C4-2B (cell line): ENCODE results near the gene RPL27A.
A peak's percentile ranks its signal among the peaks of the same experiment; 100 is the strongest.

Experiments used
- H3K27ac ChIP-seq: fragments of 450-650 bp; 2 replicates; pipeline ENCODE4 v1.5.1; 2017
- ZFX ChIP-seq: fragments of 450-650 bp; IDR thresholded peaks from 2 replicates; pipeline ENCODE4 v1.6.1; 2017
- TF ChIP-seq, protein P1 (sequence below): fragments of 450-650 bp; conservative IDR thresholded peaks from 2 replicates; pipeline ENCODE4 v1.5.1; 2017; ENCODE audit warnings: mild to moderate bottlenecking

Gene RPL27A

GRCh38 chr11:8685820-8686219 lies 3.2 kb downstream of the RPL27A start:
- no peak for TF ChIP-seq ZFX
- TF ChIP-seq, protein P1, sequence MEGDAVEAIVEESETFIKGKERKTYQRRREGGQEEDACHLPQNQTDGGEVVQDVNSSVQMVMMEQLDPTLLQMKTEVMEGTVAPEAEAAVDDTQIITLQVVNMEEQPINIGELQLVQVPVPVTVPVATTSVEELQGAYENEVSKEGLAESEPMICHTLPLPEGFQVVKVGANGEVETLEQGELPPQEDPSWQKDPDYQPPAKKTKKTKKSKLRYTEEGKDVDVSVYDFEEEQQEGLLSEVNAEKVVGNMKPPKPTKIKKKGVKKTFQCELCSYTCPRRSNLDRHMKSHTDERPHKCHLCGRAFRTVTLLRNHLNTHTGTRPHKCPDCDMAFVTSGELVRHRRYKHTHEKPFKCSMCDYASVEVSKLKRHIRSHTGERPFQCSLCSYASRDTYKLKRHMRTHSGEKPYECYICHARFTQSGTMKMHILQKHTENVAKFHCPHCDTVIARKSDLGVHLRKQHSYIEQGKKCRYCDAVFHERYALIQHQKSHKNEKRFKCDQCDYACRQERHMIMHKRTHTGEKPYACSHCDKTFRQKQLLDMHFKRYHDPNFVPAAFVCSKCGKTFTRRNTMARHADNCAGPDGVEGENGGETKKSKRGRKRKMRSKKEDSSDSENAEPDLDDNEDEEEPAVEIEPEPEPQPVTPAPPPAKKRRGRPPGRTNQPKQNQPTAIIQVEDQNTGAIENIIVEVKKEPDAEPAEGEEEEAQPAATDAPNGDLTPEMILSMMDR = no peak
- peak overlapping the region; percentile 100 for H3K27ac ChIP-seq

DNA sequence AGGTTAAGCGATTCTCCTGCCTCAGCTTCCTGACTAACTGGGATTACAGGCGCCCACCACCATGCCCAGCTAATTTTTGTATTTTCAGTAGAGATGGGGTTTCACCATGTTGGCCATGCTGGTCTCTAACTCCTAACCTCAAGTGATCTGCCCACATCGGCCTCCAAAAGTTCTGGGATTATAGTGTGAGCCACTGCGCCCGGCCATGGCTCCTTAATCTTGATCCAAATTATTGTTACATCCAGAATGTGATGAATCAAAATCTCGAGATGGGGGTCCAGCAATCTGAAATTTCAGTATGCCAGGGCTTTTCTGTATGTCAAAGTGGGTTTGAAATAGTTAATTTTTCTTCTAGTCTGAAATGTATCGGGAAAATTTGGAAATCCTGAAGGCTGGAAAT lies 3.7 kb downstream of the RPL27A start:
- TF ChIP-seq ZFX = no peak
- TF ChIP-seq, protein P1 = no peak
- H3K27ac ChIP-seq = peak overlapping the region; percentile 34

- TF ChIP-seq, protein P1 = no peak; the same call in 1 of the 2 replicates
- TF ChIP-seq ZFX = 0 out of 2 replicates have a peak, but pooled peaks have one; percentile 4
- H3K27ac ChIP-seq = peak overlapping the region; percentile 83
Observed at GRCh38 chr11:8688414-8689362, 6.1 kb downstream of the RPL27A start.

DNA sequence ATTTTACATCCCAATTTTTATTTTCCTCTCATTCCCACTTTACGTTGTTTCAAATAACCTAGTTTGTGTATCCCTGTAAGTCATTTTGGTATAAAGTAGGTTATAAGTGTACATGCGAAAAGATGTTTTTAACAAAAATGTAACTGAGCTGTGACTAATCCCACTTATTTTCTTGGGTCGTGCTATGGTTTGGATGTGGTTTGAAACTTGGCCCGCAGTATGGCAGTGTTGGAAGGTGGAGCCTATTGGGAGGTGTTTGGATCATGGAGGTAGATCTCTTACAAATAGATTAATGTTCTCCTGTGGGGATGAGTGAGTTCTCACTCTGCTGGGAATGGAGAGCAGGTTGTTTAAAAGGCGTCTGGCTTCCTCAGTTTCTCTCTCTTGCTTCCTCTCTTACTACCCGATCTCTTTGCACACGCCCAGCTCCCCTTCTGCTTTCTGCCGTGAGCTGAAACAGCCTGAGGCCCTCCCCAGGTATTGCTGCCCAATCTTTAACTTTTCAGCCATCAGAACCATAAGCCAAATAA lies 7.2 kb downstream of the RPL27A start:
- H3K27ac ChIP-seq = no peak overlapping the region
- no peak for TF ChIP-seq ZFX
- TF ChIP-seq, protein P1 = no peak

DNA sequence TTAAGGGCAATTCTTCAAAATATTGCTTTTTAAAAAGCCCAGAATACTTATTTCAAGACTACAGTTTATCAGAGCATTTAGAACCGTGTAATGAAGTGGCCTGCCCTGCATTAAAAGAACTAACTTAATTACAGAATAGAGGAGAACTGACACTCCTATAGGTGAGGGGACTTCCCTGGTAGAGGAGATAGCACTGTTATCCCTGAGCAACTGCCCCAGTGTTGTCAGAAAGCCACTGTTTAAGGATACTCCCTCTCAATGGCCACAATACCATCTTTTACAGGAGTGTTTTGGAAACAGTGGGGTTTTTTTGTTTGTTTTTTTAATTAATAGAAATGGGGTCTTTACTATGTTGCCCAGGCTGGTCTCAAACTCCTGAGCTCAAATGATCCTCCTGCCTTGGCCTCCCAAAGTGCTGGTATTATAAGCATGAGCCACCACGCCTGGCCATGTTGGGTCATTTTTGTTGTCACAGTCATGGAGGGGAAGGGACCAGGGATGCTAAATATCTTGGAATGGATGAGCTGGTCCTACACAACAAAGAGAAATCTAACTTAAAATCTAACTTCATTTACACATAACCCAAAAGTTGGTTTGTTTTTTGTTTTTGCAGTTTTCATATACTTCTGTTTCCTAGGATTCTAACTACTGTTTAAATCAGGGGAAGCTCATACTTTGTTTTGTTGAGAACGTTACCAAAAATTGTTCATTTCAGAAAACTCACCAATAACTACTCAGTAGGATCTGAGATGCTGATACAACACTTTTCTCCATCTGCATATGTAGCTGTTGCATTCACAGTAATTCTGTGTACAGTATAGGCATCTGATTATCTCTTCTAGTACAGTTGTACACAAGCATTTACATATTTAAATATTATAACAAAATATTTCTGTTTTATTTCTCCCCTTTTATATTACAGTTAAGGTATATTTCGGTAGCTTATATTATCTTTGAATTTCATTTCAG lies 8.1 kb downstream of the RPL27A start:
- H3K27ac ChIP-seq = no peak overlapping the region
- TF ChIP-seq, protein P1 = no peak
- TF ChIP-seq ZFX = no peak

DNA sequence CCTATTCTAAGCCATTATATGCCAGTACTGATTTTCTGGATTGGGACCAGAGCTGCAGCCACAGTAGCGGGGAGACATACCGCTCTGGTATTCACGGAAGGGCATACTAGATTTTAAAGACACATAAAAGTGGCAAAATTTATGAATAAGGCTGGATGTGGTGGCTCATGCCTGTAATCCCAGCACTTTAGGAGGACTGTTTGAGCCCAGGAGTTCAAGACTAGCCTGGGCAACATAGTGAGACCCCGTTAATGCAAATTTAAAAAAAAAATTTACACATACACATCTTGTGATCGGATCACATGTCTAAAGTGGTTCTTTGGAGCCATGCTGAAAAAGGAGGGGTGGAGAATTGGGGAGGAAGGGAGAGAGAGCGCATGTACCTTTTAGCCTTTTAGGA lies 9.0 kb downstream of the RPL27A start:
- H3K27ac ChIP-seq = no peak overlapping the region
- TF ChIP-seq ZFX = no peak
- TF ChIP-seq, protein P1 = no peak
